Gastrocnemius medialis (tissue), 4 donors: ENCODE results near the gene PCNX2.

Source experiments
- CTCF ChIP-seq, 5 experiments: fragments of 450-650 bp in 3 of 5; fragments of 200-600 bp in 2 of 5; sonication (generic) in 2 of 5; IDR thresholded peaks in 4 of 5; conservative IDR thresholded peaks in 1 of 5; 1 replicate in 4 of 5; 2 replicates in 1 of 5; pipeline ENCODE4 v1.5.1; 2016 to 2019; ENCODE audit warnings: antibody characterized with exemption in 5 of 5, mild to moderate bottlenecking in 3 of 5, moderate library complexity in 3 of 5
- POLR2A ChIP-seq, 2 donors: fragments of 450-650 bp; IDR thresholded peaks; one replicate each; pipeline ENCODE4 v1.6.1; 2017; ENCODE audit warnings: antibody characterized with exemption in 2 of 2, mild to moderate bottlenecking in 2 of 2, moderate library complexity in 2 of 2

- TF ChIP-seq CTCF (IDR thresholded peaks at IDR 0.05 in 4 of 5, conservative IDR thresholded peaks at IDR 0.05 in 1 of 5): no peak
- no peak for TF ChIP-seq POLR2A (IDR thresholded peaks at IDR 0.05)
These were observed 32.8 kb upstream of the PCNX2 start for GRCh38 chr1:233328142-233328921.
